AG10803 (cell line): Measurements from ENCODE around the gene MTCP1.
A peak's percentile ranks its signal among the peaks of the same experiment; 100 is the strongest.

ENCODE experiments used
- DNase-seq: peaks from one replicate; pipeline ENCODE4 v3.0.0; 2010; ENCODE audit warnings: low read depth
- H3K4me3 ChIP-seq: 2 replicates; pipeline ENCODE4 v1.5.1; 2011; ENCODE audit warnings: mild to moderate bottlenecking, low read length, control low read depth
- CTCF ChIP-seq: conservative IDR thresholded peaks from 2 replicates; pipeline ENCODE4 v1.5.1; 2011; ENCODE audit warnings: mild to moderate bottlenecking, low read length, control low read depth, inconsistent platforms

Gene MTCP1

GRCh38 chrX:155094468-155095061 lies 23.6 kb upstream of the MTCP1 start:
- no peak overlapping the region for H3K4me3 ChIP-seq
- TF ChIP-seq CTCF = peak; percentile 63
- DNase-seq = peak; percentile 16

GRCh38 chrX:155086961-155087735 lies 16.2 kb upstream of the MTCP1 start:
- DNase-seq = no peak
- no peak for TF ChIP-seq CTCF
- no peak overlapping the region for H3K4me3 ChIP-seq

- peak; percentile 52 for TF ChIP-seq CTCF
These were observed 15.4 kb upstream of the MTCP1 start for GRCh38 chrX:155086202-155086840.

GRCh38 chrX:155071694-155072280 lies 851 bp upstream of the MTCP1 start:
- no peak for TF ChIP-seq CTCF
- H3K4me3 ChIP-seq = peak overlapping the region; percentile 75
- DNase-seq = no peak

More at GRCh38 chrX:155086202-155086840, 15.4 kb upstream of the MTCP1 start:
- peak; percentile 17 for DNase-seq
- no peak overlapping the region for H3K4me3 ChIP-seq

GRCh38 chrX:155070663-155070974 lies 317 bp downstream of the MTCP1 start:
- no peak for DNase-seq
- no peak for TF ChIP-seq CTCF
- peak overlapping the region; percentile 66 for H3K4me3 ChIP-seq

- peak overlapping the region; percentile 66 for H3K4me3 ChIP-seq
- DNase-seq = no peak
- TF ChIP-seq CTCF = no peak
These were observed 898 bp downstream of the MTCP1 start for GRCh38 chrX:155070038-155070437.
